ENCODE measurements around the gene SLC26A6. TPM values are rescaled to one million over a fixed set of nuclear protein-coding genes. Genes with fewer than 3 reads are reported as not detected.

Gene SLC26A6
- total RNA-seq, 1 donor from 2014 or later: 52.8 TPM

GRCh38 chr3:48655606-48656005 is 20.3 kb upstream of the SLC26A6 start:
- intact Hi-C loops (cut with micrococcal nuclease): loop anchor here (1.0 kb wide), 7 partner anchors 9 to 386 kb away; partner anchors contain the start of genes NCKIPSD, SLC26A6 and UQCRC1
- Mint-ChIP-seq H3K4me3 (peak overlapping the region; percentile 79), H3K36me3 (ENCODE audit: low read depth) (peaks cover 4% of the 10 kb centered on the region), H3K27me3 (ENCODE audit: insufficient read depth) (peaks cover 2% of the 10 kb centered on the region), H3K27ac (peak overlapping the region; percentile 89), H3K4me1 (ENCODE audit: low read depth) (peaks cover 7% of the 10 kb centered on the region), H3K9me3 (no peaks in the 10 kb centered on the region)
- DNase-seq (ENCODE audit: low spot score): peak; percentile 41

- Mint-ChIP-seq H3K27me3 (ENCODE audit: insufficient read depth) (peaks cover 2% of the 10 kb centered on the region), H3K4me1 (ENCODE audit: low read depth) (peaks cover 7% of the 10 kb centered on the region), H3K9me3 (no peaks in the 10 kb centered on the region), H3K4me3 (peak overlapping the region; percentile 75), H3K36me3 (ENCODE audit: low read depth) (peaks cover 4% of the 10 kb centered on the region), H3K27ac (peak overlapping the region; percentile 89)
- intact Hi-C loops (cut with micrococcal nuclease): loop anchor here (1.0 kb wide), 1 partner anchor 386 kb away; no protein-coding TSS in a partner anchor
- no peak for DNase-seq (ENCODE audit: low spot score)
Measured at GRCh38 chr3:48655063-48655462, 19.8 kb upstream of the SLC26A6 start.

- Mint-ChIP-seq H3K9me3 (no peaks in the 10 kb centered on the region), H3K36me3 (ENCODE audit: low read depth) (peaks cover 4% of the 10 kb centered on the region), H3K4me1 (ENCODE audit: low read depth) (peaks cover 7% of the 10 kb centered on the region), H3K27ac (no peak overlapping the region), H3K4me3 (no peak overlapping the region), H3K27me3 (ENCODE audit: insufficient read depth) (peaks cover 2% of the 10 kb centered on the region)
- DNase-seq (ENCODE audit: low spot score): no peak
- intact Hi-C loops (cut with micrococcal nuclease): no loop called here
Measured at GRCh38 chr3:48652923-48653715, 17.9 kb upstream of the SLC26A6 start.

- no peak overlapping the region for H3K4me3 Mint-ChIP-seq
- no peak overlapping the region for H3K27ac Mint-ChIP-seq
- H3K27me3 Mint-ChIP-seq (ENCODE audit: insufficient read depth): peaks cover 2% of the 10 kb centered on the region
- H3K9me3 Mint-ChIP-seq: no peaks in the 10 kb centered on the region
- H3K36me3 Mint-ChIP-seq (ENCODE audit: low read depth): peaks cover 4% of the 10 kb centered on the region
- H3K4me1 Mint-ChIP-seq (ENCODE audit: low read depth): peaks cover 7% of the 10 kb centered on the region
- intact Hi-C loops (cut with micrococcal nuclease): no loop called here
- no peak for DNase-seq (ENCODE audit: low spot score)
Measured at GRCh38 chr3:48651771-48652170, 16.5 kb upstream of the SLC26A6 start.

GRCh38 chr3:48650723-48651122 is 15.5 kb upstream of the SLC26A6 start:
- Mint-ChIP-seq H3K9me3 (no peaks in the 10 kb centered on the region), H3K4me1 (ENCODE audit: low read depth) (peaks cover 7% of the 10 kb centered on the region), H3K4me3 (no peak overlapping the region), H3K27me3 (ENCODE audit: insufficient read depth) (peaks cover 2% of the 10 kb centered on the region), H3K27ac (no peak overlapping the region), H3K36me3 (ENCODE audit: low read depth) (peaks cover 4% of the 10 kb centered on the region)
- intact Hi-C loops (cut with micrococcal nuclease): no loop called here
- no peak for DNase-seq (ENCODE audit: low spot score)

GRCh38 chr3:48648188-48648850 is 13.1 kb upstream of the SLC26A6 start:
- Mint-ChIP-seq H3K9me3 (no peaks in the 10 kb centered on the region), H3K36me3 (ENCODE audit: low read depth) (no peaks in the 10 kb centered on the region), H3K4me1 (ENCODE audit: low read depth) (no peaks in the 10 kb centered on the region), H3K27ac (no peak overlapping the region), H3K27me3 (ENCODE audit: insufficient read depth) (no peaks in the 10 kb centered on the region), H3K4me3 (no peak overlapping the region)
- intact Hi-C loops (cut with micrococcal nuclease): no loop called here
- no peak for DNase-seq (ENCODE audit: low spot score)

GRCh38 chr3:48647714-48648113 is 12.5 kb upstream of the SLC26A6 start:
- no peak for DNase-seq (ENCODE audit: low spot score)
- Mint-ChIP-seq H3K9me3 (no peaks in the 10 kb centered on the region), H3K4me1 (ENCODE audit: low read depth) (no peaks in the 10 kb centered on the region), H3K36me3 (ENCODE audit: low read depth) (no peaks in the 10 kb centered on the region), H3K27me3 (ENCODE audit: insufficient read depth) (no peaks in the 10 kb centered on the region), H3K4me3 (no peak overlapping the region), H3K27ac (no peak overlapping the region)
- intact Hi-C loops (cut with micrococcal nuclease): no loop called here

GRCh38 chr3:48644898-48645760 is 9.9 kb upstream of the SLC26A6 start:
- no peaks in the 10 kb centered on the region for H3K36me3 Mint-ChIP-seq (ENCODE audit: low read depth)
- no peak for DNase-seq (ENCODE audit: low spot score)
- intact Hi-C loops (cut with micrococcal nuclease): no loop called here
- no peak overlapping the region for H3K4me3 Mint-ChIP-seq
- no peak overlapping the region for H3K27ac Mint-ChIP-seq
- no peaks in the 10 kb centered on the region for H3K4me1 Mint-ChIP-seq (ENCODE audit: low read depth)
- no peaks in the 10 kb centered on the region for H3K9me3 Mint-ChIP-seq
- no peaks in the 10 kb centered on the region for H3K27me3 Mint-ChIP-seq (ENCODE audit: insufficient read depth)

- Mint-ChIP-seq H3K9me3 (no peaks in the 10 kb centered on the region), H3K27ac (no peak overlapping the region), H3K27me3 (ENCODE audit: insufficient read depth) (no peaks in the 10 kb centered on the region), H3K4me1 (ENCODE audit: low read depth) (no peaks in the 10 kb centered on the region), H3K4me3 (no peak overlapping the region), H3K36me3 (ENCODE audit: low read depth) (no peaks in the 10 kb centered on the region)
- no peak for DNase-seq (ENCODE audit: low spot score)
- intact Hi-C loops (cut with micrococcal nuclease): no loop called here
Measured at GRCh38 chr3:48642605-48643004, 7.3 kb upstream of the SLC26A6 start.

- Mint-ChIP-seq H3K27ac (no peak overlapping the region), H3K27me3 (ENCODE audit: insufficient read depth) (no peaks in the 10 kb centered on the region), H3K9me3 (no peaks in the 10 kb centered on the region), H3K4me3 (no peak overlapping the region), H3K36me3 (ENCODE audit: low read depth) (no peaks in the 10 kb centered on the region), H3K4me1 (ENCODE audit: low read depth) (no peaks in the 10 kb centered on the region)
- DNase-seq (ENCODE audit: low spot score): no peak
- intact Hi-C loops (cut with micrococcal nuclease): no loop called here
Measured at GRCh38 chr3:48641396-48641795, 6.1 kb upstream of the SLC26A6 start.

- Mint-ChIP-seq H3K27ac (no peak overlapping the region), H3K36me3 (ENCODE audit: low read depth) (no peaks in the 10 kb centered on the region), H3K9me3 (no peaks in the 10 kb centered on the region), H3K27me3 (ENCODE audit: insufficient read depth) (no peaks in the 10 kb centered on the region), H3K4me3 (no peak overlapping the region), H3K4me1 (ENCODE audit: low read depth) (peaks cover 6% of the 10 kb centered on the region)
- intact Hi-C loops (cut with micrococcal nuclease): loop anchor here (10.0 kb wide), 1 partner anchor 235 kb away; no protein-coding TSS in a partner anchor
- DNase-seq (ENCODE audit: low spot score): no peak
Measured at GRCh38 chr3:48639944-48640606, 4.8 kb upstream of the SLC26A6 start.

GRCh38 chr3:48637305-48637704 is 2.0 kb upstream of the SLC26A6 start:
- peak overlapping the region; percentile 68 for H3K4me3 Mint-ChIP-seq
- H3K36me3 Mint-ChIP-seq (ENCODE audit: low read depth): peaks cover 4% of the 10 kb centered on the region
- no peaks in the 10 kb centered on the region for H3K9me3 Mint-ChIP-seq
- no peak for DNase-seq (ENCODE audit: low spot score)
- H3K27me3 Mint-ChIP-seq (ENCODE audit: insufficient read depth): no peaks in the 10 kb centered on the region
- intact Hi-C loops (cut with micrococcal nuclease): loop anchor here (10.0 kb wide), 1 partner anchor 233 kb away; no protein-coding TSS in a partner anchor
- no peak overlapping the region for H3K27ac Mint-ChIP-seq
- H3K4me1 Mint-ChIP-seq (ENCODE audit: low read depth): peaks cover 20% of the 10 kb centered on the region
